GM21529 (cell line): Measurements from ENCODE around the gene LIX1L.

Source experiments
- ATAC-seq: cut with Tn5 transposase; IDR thresholded peaks from one replicate; pipeline ENCODE4 v1.9.1; 2021; ENCODE audit not compliant: unreplicated experiment

LIX1L gene

DNA sequence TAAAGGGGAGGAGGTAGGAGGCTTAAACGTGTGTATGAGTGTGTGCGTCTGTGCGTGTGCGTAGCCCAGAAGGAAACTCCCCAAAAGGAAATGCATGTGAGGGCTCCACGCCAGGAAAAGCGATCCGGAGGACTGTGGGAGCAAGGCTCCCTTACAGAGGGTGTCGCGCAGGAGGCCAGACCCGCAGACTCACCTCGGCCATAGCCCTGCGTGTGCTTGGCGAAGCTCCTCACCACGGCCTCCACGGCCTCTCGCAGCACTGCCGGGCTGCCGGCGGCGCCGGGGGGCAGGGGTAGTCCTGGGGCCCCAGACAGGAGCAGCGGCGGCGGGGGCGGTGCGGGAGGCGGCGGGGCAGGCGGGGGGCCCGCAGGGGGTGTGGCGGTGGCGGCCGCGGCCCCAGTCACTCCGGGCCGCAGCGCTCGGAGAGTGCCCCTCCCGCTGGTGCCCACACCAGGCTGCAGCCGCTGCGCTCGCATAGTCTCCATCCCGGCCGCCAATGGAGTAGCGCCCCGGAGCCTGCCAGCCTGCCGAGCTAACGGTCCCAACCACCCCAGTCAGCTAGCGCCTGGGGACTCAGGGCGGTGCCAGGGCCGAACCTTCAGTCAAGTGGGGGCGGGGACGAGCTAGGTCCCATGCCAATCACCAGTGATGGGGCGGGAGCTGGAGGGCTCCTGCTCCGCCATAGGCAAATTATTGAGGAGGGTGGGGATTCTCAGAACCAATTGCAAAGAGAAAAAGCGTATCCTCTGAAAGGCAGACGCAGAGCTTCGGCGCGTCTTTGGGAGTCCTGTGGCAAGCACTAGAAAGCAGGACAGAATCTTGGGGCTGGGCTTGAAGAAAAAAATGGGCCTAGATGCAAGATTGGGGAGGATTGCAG lies at the start of gene LIX1L:
Gene LIX1L, minus strand, starts transcription at position 575 of the 877 bp plus-strand sequence. Its CDS starts 90 bp downstream, at position 485.
- ATAC-seq: peak; percentile 87

DNA sequence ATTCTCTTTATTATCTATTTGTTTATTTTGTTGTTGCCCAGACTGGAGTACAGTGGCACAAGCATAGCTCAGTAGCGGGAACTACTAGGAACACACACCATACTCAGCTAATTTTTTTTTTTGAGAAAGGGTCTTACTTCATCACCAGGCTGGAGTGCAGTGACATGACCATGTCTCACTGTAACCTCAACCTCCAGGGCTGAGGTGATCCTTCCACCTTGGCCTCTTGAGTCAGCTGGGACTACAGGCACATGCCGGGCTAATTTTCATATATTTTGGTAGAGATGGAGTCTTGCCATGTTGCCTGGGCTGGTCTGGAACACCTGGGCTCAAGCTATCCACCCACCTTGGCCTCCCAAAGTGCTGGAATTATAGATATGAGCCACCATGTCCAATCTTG lies 43.9 kb upstream of the LIX1L start:
- no peak for ATAC-seq

DNA sequence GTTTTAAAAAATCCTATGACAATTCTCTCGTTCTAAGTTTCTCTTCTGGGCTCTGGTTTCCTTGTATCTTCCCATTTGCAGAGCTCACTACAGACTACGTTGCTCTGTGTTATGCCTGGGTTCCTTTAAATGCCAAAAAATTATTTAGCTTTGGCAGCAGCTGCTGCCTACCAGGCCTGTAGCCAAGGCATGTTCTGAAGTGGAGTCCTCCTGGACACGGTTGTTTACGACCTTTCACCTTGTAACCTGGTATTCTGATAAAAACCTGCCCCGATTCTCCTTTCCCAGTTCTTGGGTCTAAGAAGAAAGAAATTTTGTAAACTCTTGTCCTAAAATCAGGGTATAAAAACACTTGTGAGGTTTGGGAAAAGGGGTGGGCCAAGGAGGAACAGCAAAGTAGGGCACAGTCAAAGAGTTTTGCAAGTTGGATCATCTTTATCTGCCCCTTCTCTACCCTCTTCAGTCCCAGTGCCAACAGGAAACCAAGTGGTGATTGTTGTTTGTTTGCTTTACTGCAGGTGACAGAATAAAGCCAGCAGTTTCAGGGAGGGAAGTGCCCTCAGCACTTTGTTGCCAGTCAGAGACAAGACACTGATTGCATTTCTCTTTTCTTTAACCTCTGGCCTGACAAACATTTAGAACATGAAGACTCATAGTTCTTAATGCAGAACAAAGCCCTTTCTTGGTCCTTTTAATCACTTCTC lies 41.7 kb upstream of the LIX1L start:
- ATAC-seq: no peak

DNA sequence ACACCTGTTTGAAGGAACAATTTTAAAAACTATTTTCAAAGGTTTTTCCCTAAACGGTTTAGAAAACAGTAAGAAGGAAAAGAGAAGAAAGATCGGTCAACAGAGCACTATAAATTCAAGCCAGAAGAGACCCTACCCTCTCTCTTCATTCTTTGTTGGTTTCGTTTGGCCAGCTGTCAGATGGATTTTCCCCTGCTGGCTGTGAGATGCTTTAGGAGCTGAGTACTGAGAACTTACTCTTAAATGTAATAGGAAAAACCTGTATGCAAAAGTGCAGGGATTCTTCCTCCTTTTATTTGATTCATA lies 39.9 kb upstream of the LIX1L start:
- no peak for ATAC-seq

DNA sequence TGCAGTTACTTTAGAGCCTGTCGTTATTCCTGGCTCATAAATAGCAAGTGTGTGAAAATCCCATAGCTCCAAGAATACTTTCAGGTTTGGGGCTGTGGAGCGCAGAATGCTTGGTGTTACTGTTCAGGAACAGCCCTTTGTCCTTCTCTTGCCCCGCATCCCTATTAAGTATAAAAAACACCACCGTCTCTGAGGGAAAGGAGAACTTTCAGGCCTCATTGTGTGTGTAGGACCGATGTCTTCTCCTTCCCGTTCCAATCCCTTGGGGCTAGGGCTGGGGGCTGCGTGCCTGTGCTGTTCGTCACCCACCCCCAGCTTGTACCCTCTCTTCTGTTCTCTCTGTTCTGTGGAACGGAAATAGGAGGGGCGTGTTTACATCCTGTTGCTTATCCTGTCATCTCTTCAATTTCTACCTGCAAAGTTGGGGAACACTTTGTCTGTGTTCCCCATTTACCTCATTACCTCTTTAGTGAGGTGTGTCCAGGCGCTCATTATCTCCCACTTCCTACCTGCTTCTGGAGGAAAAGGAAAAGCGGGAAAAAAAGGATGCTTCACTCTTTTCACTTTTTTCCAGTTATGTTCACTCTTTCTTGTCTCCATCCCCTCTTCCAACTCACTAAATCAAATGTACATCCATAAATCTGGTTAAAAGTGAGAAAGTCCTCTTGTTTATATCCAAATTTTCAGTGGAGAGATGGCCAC lies 39.4 kb upstream of the LIX1L start:
- ATAC-seq: peak; percentile 36

DNA sequence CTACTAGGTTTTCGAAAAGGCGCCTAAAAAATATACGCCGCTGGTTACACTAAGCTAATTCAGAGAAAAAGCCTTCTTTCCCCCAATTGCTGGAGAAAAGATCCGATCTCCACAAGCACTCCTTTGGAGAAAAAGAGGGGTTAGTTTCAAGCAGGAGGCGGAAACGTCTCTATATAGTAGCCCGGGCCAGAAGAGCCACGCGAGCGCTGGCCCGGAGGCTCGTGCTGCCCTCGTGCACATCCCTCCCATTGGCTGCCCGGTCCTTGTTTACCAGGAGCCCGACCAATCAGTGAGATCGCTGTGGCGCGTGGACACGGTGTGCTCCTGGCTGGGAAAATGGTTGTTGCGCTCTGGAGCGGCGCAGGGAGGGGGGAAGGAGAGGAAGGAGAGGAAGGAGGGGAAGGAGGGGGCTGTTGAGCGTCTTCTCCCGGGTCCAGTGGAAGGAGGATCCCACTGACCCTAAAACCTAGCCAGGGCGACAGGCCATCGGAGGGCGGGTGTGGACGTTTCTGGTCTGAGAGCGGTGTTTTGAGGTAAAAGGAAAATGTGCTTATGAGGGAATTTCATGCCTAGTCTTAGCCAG lies 38.7 kb upstream of the LIX1L start, which contains the start of gene TXNIP:
Gene TXNIP, minus strand, starts transcription at position 147 of the 583 bp plus-strand sequence. CDS start 313 bp downstream, outside the sequence.
- ATAC-seq: peak; percentile 85

DNA sequence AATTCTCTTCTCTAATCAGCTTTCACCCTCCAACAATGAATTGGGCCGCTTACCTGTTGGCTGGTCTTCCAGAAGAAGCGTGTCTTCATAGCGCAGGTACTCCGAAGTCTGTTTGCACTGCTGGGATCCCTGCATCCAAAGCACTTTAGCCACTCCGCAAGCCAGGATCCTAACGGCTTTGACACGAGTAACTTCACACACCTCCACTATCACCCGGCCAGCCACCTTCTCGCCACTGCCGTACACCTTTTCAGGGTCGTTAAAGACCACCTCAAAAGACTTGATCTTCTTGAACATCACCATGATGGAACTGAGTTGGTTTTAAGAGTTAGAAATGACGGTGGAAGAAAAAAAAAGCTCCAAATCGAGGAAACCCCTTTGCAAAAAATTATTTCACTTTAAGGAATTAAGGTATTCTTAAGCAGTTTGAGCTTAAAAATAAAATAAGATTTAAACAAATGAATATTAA lies 38.2 kb upstream of the LIX1L start:
- no peak for ATAC-seq

DNA sequence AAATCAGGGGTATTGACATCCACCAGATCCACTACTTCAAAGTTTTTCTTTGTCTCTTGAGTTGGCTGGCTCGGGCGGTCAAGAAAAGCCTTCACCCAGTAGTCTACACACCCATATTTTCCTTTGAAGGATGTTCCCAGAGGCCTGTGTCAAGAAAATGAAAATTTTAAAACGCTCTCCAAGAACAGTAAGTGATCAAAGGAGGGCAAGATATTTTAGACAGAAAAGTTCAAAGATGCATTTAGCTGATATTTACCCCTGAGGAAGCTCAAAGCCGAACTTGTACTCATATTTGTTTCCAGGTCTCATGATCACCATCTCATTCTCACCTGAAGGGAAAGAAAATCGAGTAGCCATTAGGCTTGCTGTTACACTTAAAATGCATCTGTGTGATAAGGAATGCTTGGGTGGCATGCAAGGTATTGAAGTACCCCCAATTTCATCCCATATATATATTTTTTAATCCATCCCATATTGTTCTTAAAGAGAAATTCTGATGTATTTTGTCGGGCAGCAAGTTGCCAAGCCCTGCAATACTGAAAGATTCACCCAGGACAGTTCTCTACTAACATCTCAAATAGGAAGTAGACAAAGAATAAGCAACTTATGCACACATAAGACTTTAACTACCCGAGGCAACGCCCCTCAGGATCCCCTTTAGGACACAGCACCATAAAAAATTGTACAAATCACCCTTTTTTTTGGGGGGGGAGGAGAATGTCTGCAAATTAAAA lies 37.5 kb upstream of the LIX1L start:
- ATAC-seq: no peak

DNA sequence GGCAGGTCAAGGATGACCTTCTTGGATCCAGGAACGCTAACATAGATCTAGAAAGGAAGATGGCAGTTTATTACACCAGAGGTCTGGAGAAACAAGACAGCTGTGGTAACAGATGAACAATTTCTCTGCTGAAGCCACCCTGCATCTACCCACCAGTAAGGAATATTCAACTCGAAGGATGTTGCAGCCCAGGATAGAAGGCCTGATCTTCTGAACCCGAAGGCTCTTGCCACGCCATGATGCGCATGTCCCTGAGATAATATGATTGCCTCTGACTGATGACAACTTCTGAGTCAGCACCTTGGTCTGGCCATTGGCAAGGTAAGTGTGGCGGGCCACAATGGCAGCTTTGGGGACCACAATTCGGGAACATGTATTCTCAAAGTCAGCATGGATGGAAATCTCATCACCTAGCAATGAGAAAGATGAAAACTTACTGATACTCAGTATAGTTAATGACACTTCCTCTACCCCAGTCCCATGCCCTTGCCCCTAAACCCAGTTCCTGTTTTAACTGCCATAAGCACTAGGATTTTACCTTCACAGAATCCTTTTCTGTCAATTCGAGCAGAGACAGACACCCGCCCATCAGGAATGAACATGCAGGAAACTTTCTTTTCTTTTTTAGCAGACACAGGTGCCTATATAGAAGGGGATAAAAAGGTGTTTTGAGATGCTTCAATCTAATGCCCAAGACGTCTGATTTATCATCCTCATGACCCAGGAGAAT lies 36.7 kb upstream of the LIX1L start:
- no peak for ATAC-seq

DNA sequence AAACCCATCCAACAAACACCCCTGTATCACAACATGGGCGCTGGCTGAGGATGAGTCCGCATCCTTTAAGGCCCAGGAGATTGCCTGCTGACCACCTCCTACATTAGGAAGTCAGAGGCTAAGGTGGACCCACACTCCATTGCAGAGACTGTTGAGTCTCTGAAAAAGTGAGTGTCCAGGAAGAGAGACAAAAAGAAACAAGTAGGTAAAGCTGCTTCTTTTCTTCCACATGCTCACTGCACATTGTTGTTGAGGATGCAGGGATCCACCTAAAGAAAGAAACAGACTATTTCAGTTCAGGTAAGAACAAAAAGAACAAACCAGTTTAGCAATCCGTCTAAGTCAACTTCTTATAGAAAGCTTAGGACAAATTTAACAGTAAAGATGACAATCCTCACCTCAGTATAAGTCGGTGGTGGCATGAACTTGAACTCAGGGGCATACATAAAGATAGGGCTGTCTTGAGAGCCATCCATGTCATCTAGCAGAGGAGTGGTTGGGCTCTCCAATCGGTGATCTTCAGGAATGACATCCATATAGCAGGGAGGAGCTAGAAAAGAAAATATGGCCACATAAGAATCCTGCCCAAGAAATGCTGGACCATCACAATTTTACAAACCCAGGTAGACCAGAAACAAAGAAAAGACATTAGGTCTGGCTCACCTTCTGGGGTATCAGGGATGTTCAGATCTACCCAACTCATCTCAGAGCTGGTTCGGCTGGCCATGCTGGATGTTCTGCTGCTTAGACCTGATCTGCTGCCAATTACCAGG lies 36.0 kb upstream of the LIX1L start:
- ATAC-seq: no peak

DNA sequence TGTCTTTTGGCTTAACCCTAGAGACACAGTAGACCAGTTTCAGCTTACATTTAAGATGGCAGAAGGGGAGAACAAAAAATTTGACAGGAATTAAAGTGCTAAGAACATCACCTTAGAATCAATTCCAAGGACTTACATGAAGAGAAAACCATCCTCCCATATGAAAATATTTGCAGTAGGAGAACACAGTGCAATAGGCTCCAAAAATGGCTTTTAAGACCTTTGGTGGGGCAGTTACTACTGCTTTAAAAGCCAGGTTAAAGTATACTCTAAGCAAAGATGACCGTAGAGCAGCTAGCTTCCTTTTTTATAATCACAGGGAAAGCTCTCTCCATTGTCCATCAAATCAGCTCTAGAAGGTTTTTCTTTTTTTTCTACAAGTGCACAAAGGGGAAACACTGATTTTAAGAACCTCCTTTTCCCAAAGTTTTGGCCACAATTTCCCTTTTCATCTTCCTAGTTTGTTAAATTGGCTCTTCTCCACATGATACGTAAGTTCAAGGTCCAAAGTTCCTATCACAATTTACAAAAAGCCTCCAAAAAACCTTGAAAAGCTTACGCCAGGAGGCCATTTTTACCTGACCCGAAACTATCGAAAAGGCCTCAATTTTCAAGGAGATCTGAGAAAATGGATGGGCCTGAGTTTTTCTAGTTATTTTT lies 35.3 kb upstream of the LIX1L start:
- ATAC-seq: no peak

DNA sequence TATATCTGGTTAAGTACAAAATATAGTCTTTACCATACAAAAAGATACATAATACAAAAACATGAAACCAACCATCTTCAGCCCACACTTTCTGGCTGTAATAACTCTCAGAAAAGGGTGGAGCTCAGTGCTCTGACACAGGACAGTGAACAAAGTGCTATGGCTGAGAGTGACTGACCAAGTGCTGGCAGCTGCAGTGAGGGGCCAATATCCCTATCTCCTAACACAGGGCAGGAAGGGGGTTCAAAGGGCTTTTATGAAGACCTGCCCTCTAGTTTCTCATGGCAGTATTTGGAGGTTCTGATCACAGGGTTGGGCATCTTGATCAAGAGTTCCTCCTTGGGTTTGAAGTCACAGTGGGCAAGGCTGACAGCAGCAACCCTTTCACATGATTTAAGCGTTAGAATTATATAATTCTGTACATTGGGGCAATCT lies 34.7 kb upstream of the LIX1L start:
- no peak for ATAC-seq

DNA sequence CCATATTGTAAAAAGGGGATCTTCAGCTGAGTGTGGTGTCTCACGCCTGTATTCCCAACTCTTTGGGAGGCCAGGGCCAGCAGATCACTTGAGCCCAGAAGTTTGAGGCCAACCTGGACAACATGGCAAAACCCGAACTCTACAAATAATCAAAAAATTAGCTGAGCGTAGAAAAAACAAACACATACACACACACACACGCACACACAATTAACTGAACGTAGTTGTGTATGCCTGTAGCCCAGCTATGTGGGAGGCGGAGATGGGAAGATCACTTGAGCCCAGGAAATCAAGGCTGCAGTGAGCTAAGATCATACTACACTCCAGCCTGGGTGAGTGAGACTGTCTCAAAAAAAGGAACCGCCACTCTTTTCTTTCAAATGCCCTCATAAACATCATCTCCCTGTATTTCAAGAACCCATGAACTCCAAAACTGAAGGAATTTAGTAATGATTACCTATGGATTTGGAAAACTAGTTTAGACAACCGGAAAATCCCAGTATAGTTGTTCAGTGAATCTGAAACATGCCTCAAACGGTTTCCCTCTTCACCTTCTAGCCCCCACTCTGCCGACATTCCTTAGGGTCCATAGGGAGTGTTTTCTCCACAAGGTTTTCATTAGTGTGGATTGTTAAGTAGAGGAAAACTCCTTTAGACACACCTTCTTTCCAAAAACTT lies 34.1 kb upstream of the LIX1L start:
- ATAC-seq: no peak

DNA sequence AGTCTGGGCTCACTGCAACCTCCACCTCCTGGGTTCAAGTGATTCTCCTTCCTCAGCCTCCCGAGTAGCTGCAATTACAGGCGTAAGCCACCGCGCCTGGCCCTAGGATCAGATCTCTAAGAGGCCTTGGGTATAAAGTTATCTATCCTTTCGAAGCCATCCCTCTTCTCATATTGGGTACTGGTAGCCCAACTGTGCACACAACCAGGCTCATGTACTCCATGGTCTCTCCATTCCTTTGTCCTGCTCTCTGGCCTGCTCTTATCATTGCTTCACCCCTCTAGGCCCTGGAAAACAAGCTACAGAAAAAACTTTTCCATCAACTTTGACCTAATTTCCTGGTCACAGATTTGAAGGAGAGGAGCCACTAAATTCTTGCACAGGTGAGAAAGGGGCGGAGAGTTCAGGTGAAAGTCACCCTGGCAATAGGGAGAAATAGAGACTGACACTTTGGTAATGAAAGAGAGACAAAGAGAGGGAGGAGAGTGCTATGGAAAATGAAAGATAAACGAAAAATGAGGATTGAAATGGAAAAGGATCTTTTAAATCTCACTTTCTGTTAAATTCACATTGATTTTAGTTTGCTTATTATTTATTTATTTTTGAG lies 32.5 kb upstream of the LIX1L start:
- no peak for ATAC-seq

DNA sequence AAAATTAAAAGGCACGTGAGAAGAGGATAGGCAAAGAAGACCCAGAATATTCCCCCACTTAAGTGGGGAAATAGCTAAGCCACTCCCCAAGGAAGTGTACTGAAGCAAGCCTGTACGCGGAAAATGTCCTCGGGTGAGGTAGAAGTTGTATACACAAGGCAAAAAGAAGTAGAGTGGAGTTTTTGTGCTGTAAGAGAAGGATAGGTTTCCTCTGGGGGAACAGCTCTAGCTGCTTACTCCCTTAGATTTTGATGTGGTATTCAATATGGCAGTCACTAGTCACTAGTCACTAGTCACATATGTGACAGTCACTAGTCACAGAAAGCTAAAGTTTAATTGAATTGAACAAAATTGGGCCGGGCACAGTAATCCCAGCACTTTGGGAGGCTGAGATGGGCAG lies 31.0 kb upstream of the LIX1L start:
- no peak for ATAC-seq

DNA sequence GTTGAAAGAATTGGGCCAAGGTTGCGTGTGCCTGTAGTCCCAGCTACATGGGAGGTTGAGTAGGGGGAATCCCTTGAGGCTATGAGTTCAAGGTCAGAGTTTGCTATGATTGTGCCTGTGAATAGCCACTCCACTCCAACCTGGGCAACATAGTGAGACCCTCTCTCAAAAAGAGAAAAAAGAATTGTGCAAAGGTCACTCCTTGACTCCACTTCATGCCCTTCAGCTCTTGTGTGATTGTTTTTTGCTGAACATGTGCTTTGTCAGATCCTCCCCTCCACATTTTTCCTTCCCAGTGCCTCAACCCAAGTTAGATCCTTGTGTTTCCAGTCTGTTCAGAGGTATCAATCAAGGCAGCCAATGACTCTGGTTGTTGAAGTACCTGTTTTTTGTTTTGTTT lies 30.1 kb upstream of the LIX1L start:
- ATAC-seq: no peak

DNA sequence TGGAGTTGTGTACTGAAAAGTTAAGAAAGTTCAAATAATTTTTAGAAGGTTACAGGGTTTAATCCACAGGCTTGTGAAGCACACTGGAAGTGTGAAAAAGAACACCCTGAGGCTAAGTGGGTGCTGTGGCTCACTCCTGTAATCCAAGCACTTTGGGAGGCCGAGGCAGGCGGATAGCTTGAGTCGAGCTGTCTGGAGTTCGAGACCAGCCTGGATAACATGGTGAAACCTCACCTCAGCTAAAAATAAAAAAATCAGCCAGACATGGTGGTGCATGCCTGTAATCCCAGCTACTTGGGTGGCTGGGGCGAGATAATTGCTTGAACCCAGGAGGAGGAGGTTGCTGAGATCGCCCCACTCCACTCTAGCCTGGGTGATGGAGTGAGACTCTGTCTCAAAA lies 28.7 kb upstream of the LIX1L start:
- ATAC-seq: no peak
